Hepatocyte (in vitro differentiated cells): ENCODE data around the gene OSBPL5. TPM values are rescaled to one million over a fixed set of nuclear protein-coding genes. Genes with fewer than 3 reads are reported as not detected.

Source experiments
- DNase-seq: peaks from one replicate; pipeline ENCODE4 v3.0.0-alpha.2; 2016; ENCODE audit warnings: low spot score
- H2AFZ ChIP-seq: fragments of 200-600 bp; sonication (generic); 2 replicates; pipeline ENCODE4 v1.6.0; 2016; ENCODE audit warnings: antibody characterized with exemption, mild to moderate bottlenecking
- H3K27ac ChIP-seq: fragments of 200-600 bp; sonication (generic); 2 replicates; pipeline ENCODE4 v1.5.1; 2016; ENCODE audit warnings: mild to moderate bottlenecking
- H3K27me3 ChIP-seq: fragments of 200-600 bp; sonication (generic); 2 replicates; pipeline ENCODE4 v1.6.1; 2016
- H3K36me3 ChIP-seq: fragments of 200-600 bp; sonication (generic); replicated peaks from 2 replicates; pipeline ENCODE4 v1.5.1; 2016; ENCODE audit warnings: low read depth; ENCODE audit not compliant: insufficient read depth
- H3K4me1 ChIP-seq: fragments of 200-600 bp; sonication (generic); 2 replicates; pipeline ENCODE4 v1.5.1; 2016; ENCODE audit warnings: mild to moderate bottlenecking, moderate library complexity; ENCODE audit not compliant: insufficient read depth
- H3K4me2 ChIP-seq: fragments of 200-600 bp; sonication (generic); 2 replicates; pipeline ENCODE4 v1.6.0; 2016
- H3K4me3 ChIP-seq: fragments of 200-600 bp; sonication (generic); 2 replicates; pipeline ENCODE4 v1.5.1; 2016; ENCODE audit warnings: mild to moderate bottlenecking
- H3K79me2 ChIP-seq: fragments of 200-600 bp; sonication (generic); 2 replicates; pipeline ENCODE4 v1.6.0; 2017; ENCODE audit warnings: mild to moderate bottlenecking
- H3K9me2 ChIP-seq: fragments of 200-600 bp; sonication (generic); replicated peaks from 2 replicates; pipeline ENCODE4 v1.6.0; 2017; ENCODE audit warnings: mild to moderate bottlenecking; ENCODE audit not compliant: insufficient read depth
- H3K9me3 ChIP-seq: fragments of 200-600 bp; sonication (generic); 2 replicates; pipeline ENCODE4 v1.5.1; 2016; ENCODE audit warnings: low read depth, mild to moderate bottlenecking
- H4K20me1 ChIP-seq: fragments of 200-600 bp; sonication (generic); 2 replicates; pipeline ENCODE4 v1.6.0; 2016; ENCODE audit warnings: mild to moderate bottlenecking; ENCODE audit not compliant: insufficient read depth, poor library complexity, severe bottlenecking
- CTCF ChIP-seq: fragments of 200-600 bp; sonication (generic); IDR thresholded peaks from 2 replicates; pipeline ENCODE4 v1.5.1; 2016; ENCODE audit warnings: antibody characterized with exemption, mild to moderate bottlenecking; ENCODE audit not compliant: poor library complexity
- EZH2 ChIP-seq: fragments of 200-600 bp; sonication (generic); IDR thresholded peaks from 2 replicates; pipeline ENCODE4 v1.6.1; 2016; ENCODE audit warnings: antibody characterized with exemption, mild to moderate bottlenecking, borderline replicate concordance
- EZH2phosphoT487 ChIP-seq: fragments of 200-600 bp; sonication (generic); IDR thresholded peaks from one replicate; pipeline ENCODE4 v1.6.1; 2018; ENCODE audit warnings: antibody characterized with exemption, mild to moderate bottlenecking, low read depth, moderate library complexity; ENCODE audit not compliant: unreplicated experiment, severe bottlenecking
- WGBS: methylation state at CpG from one replicate; pipeline ENCODE4 v1.1.6; 2016; ENCODE audit warnings: low lambda C conversion rate; ENCODE audit errors: missing lambda C conversion rate; 5-methylcytosine and 5-hydroxymethylcytosine counted together
- polyA plus RNA-seq: library from polyadenylated mRNA; unstranded; fragments of >200 nt; fragmentation: Nextera tagmentation; extraction: Ambion mirVana; gene quantifications from 2 replicates; pipeline ENCODE4 v1.2.1, GENCODE V29; 2016
- total RNA-seq: library from RNA; depleted of rRNA; stranded (reverse); fragments of >200 nt; gene quantifications from 2 replicates; pipeline ENCODE4 v1.2.3, GENCODE V29; 2014

Gene OSBPL5
- total and polyA plus RNA-seq, 2 experiments from 2014 or later, result 9.0 to 12.5 TPM

GRCh38 chr11:3203221-3204043 is 38.3 kb upstream of the OSBPL5 start:
- H3K36me3 ChIP-seq, result no peaks in the 10 kb centered on the region
- no peak overlapping the region for H3K4me3 ChIP-seq
- no peaks in the 10 kb centered on the region for H3K79me2 ChIP-seq
- H3K9me2 ChIP-seq, result no peaks in the 10 kb centered on the region
- H3K4me1 ChIP-seq, result no peaks in the 10 kb centered on the region
- peak; percentile 59 for DNase-seq
- H3K4me2 ChIP-seq, result peak overlapping the region; percentile 70
- WGBS, result 6% methylated on average over 41 of the region's 51 CpGs
- H3K27me3 ChIP-seq, result peaks cover 50% of the 10 kb centered on the region
- TF ChIP-seq EZH2phosphoT487, result peak; percentile 14
- TF ChIP-seq CTCF, result no peak
- no peaks in the 10 kb centered on the region for H4K20me1 ChIP-seq
- H2AFZ ChIP-seq, result no peak overlapping the region
- no peaks in the 10 kb centered on the region for H3K9me3 ChIP-seq
- no peak overlapping the region for H3K27ac ChIP-seq

- Histone ChIP-seq H3K27me3 (peaks cover 50% of the 10 kb centered on the region), H3K9me3 (no peaks in the 10 kb centered on the region), H3K4me3 (no peak overlapping the region), H3K4me1 (no peaks in the 10 kb centered on the region), H3K27ac (no peak overlapping the region), H2AFZ (no peak overlapping the region), H3K79me2 (no peaks in the 10 kb centered on the region), H3K4me2 (peak overlapping the region; percentile 70), H3K36me3 (no peaks in the 10 kb centered on the region), H3K9me2 (no peaks in the 10 kb centered on the region), H4K20me1 (no peaks in the 10 kb centered on the region)
- no peak for TF ChIP-seq EZH2phosphoT487
- TF ChIP-seq CTCF, result no peak
- no peak for TF ChIP-seq EZH2
- 30% methylated on average over 16 of the region's 17 CpGs for WGBS
- no peak for DNase-seq
Measured at GRCh38 chr11:3202759-3203158, 37.6 kb upstream of the OSBPL5 start.

GRCh38 chr11:3202305-3202704 is 37.2 kb upstream of the OSBPL5 start:
- Histone ChIP-seq H3K36me3 (no peaks in the 10 kb centered on the region), H3K9me3 (no peaks in the 10 kb centered on the region), H3K4me3 (no peak overlapping the region), H3K9me2 (no peaks in the 10 kb centered on the region), H3K27ac (no peak overlapping the region), H3K79me2 (no peaks in the 10 kb centered on the region), H3K27me3 (peaks cover 50% of the 10 kb centered on the region), H3K4me1 (no peaks in the 10 kb centered on the region), H2AFZ (no peak overlapping the region), H4K20me1 (no peaks in the 10 kb centered on the region), H3K4me2 (no peak overlapping the region)
- WGBS, result 73% methylated on average over 7 of the region's 7 CpGs
- no peak for DNase-seq
- no peak for TF ChIP-seq CTCF
- no peak for TF ChIP-seq EZH2
- TF ChIP-seq EZH2phosphoT487, result no peak
